HCT116 (cell line): ENCODE data around the gene SSRP1. TPM values are rescaled to one million over a fixed set of nuclear protein-coding genes. Genes with fewer than 3 reads are reported as not detected.

Source experiments
- ATAC-seq: fragments of 200-7000 bp; cut with Tn5 transposase; 2 replicates; pipeline ENCODE4 v1.9.1; 2020; ENCODE audit warnings: mild to moderate bottlenecking, moderate library complexity
- BruUV-seq: library from RNA; stranded (reverse); fragments of 400-500 nt; replicated peaks from 2 replicates; lab custom pipeline; 2021; lab: Mats Ljungman, UMichigan
- CTCF ChIA-PET: fragments of 300-600 bp; sonication (Branson Sonifier 250); formaldehyde crosslinking; loops from one replicate; lab custom pipeline; 2021; ENCODE audit warnings: antibody characterized with exemption; lab: Charles Lee
- POLR2A ChIA-PET: fragments of 300-600, 350-600 bp; sonication (Branson Sonifier 250); formaldehyde crosslinking; loops from one replicate; lab custom pipeline; 2021; ENCODE audit warnings: antibody characterized with exemption; lab: Charles Lee
- RAD21 ChIA-PET, 2 experiments: fragments of 300-600 bp; sonication (Branson Sonifier 250); formaldehyde crosslinking; loops; one replicate each; lab custom pipeline; 2023; ENCODE audit warnings: low total read pairs in 2 of 2; ENCODE audit not compliant: uncharacterized antibody in 2 of 2, unreplicated experiment in 2 of 2, low non-redundant PET in 1 of 2; lab: Charles Lee
- DNase-seq: peaks from one replicate; pipeline ENCODE4 v3.0.0-alpha.2; 2010; ENCODE audit warnings: low read depth, low spot score
- H2AFZ ChIP-seq: fragments of 200-600 bp; shearing (Covaris generic), sonication (generic); 2 replicates; pipeline ENCODE4 v1.6.1; 2017; ENCODE audit warnings: low read depth, mixed run types, mixed read lengths, antibody characterized with exemption, low read length; ENCODE audit not compliant: poor library complexity, severe bottlenecking
- H3K27ac ChIP-seq: 2 replicates; pipeline ENCODE4 v1.5.1; 2012; ENCODE audit warnings: low read depth, low read length
- H3K27me3 ChIP-seq: fragments of 200-600 bp; sonication (generic); 2 replicates; pipeline ENCODE4 v1.6.1; 2016; ENCODE audit warnings: mixed run types, low read length, mixed read lengths; ENCODE audit not compliant: insufficient read depth
- H3K36me3 ChIP-seq, 2 experiments: fragments of 200-500 bp in 1 of 2; fragments of 200-600 bp in 1 of 2; sonication (Bioruptor generic) in 1 of 2; sonication (generic) in 1 of 2; 2 replicates each; pipeline versions ENCODE4 v1.5.1 to v1.6.1; 2014 to 2016; ENCODE audit warnings: low read length in 2 of 2, inconsistent platforms in 1 of 2, mixed read lengths in 1 of 2, mixed run types in 1 of 2; ENCODE audit not compliant: insufficient read depth in 2 of 2, control insufficient read depth in 1 of 2
- H3K4me1 ChIP-seq, 2 experiments: fragments of 200-600 bp in 1 of 2; sonication (generic) in 1 of 2; 2 replicates each; pipeline versions ENCODE4 v1.5.1 to v1.6.1; 2012 to 2017; ENCODE audit warnings: low read length in 2 of 2, inconsistent platforms in 1 of 2, mild to moderate bottlenecking in 1 of 2, mixed read lengths in 1 of 2, mixed run types in 1 of 2, moderate library complexity in 1 of 2; ENCODE audit not compliant: insufficient read depth in 2 of 2, control insufficient read depth in 1 of 2
- H3K4me2 ChIP-seq: fragments of 200-600 bp; sonication (generic); 2 replicates; pipeline ENCODE4 v1.6.1; 2017; ENCODE audit warnings: mixed run types, low read length, mixed read lengths
- H3K4me3 ChIP-seq, 2 experiments: fragments of 200-600 bp in 1 of 2; sonication (generic) in 1 of 2; replicated peaks in 1 of 2; 2 replicates each; pipeline ENCODE4 v1.5.1; 2011 to 2016; ENCODE audit warnings: low read length in 2 of 2, control low read depth in 1 of 2, low read depth in 1 of 2, mild to moderate bottlenecking in 1 of 2, mixed read lengths in 1 of 2, mixed run types in 1 of 2
- H3K79me2 ChIP-seq: fragments of 200-600 bp; sonication (generic); 2 replicates; pipeline ENCODE4 v1.6.1; 2017; ENCODE audit warnings: mild to moderate bottlenecking, mixed run types, low read length, moderate library complexity, mixed read lengths; ENCODE audit not compliant: insufficient read depth
- H3K9ac ChIP-seq: fragments of 200-600 bp; sonication (generic); 2 replicates; pipeline ENCODE4 v1.6.1; 2016; ENCODE audit warnings: low read length, mixed read lengths
- H3K9me2 ChIP-seq: fragments of 200-600 bp; sonication (generic), shearing (Covaris generic); 2 replicates; pipeline ENCODE4 v1.6.1; 2017; ENCODE audit warnings: mixed run types, mild to moderate bottlenecking, moderate library complexity; ENCODE audit not compliant: insufficient read depth
- H3K9me3 ChIP-seq, 2 experiments: fragments of 200-500 bp in 1 of 2; fragments of 200-600 bp in 1 of 2; sonication (Bioruptor generic) in 1 of 2; sonication (generic) in 1 of 2; 2 replicates each; pipeline ENCODE4 v1.6.1; 2014 to 2017; ENCODE audit warnings: low read length in 2 of 2, mixed read lengths in 2 of 2, inconsistent platforms in 1 of 2, low read depth in 1 of 2, mild to moderate bottlenecking in 1 of 2, mixed run types in 1 of 2, moderate library complexity in 1 of 2; ENCODE audit not compliant: control insufficient read depth in 1 of 2, insufficient read depth in 1 of 2
- H4K20me1 ChIP-seq: fragments of 200-600 bp; sonication (generic), shearing (Covaris generic); 2 replicates; pipeline ENCODE4 v1.6.1; 2017; ENCODE audit warnings: mixed run types, mild to moderate bottlenecking, moderate library complexity; ENCODE audit not compliant: insufficient read depth
- ATF3 ChIP-seq: IDR thresholded peaks from 2 replicates; pipeline ENCODE4 v1.6.1; 2012
- CTCF ChIP-seq, 3 experiments: fragments of 200-600 bp in 1 of 3; sonication (generic) in 1 of 3; IDR thresholded peaks in 2 of 3; conservative IDR thresholded peaks in 1 of 3; 2 replicates each; pipeline ENCODE4 v1.5.1; 2012 to 2017; ENCODE audit warnings: low read depth in 2 of 3, low read length in 2 of 3, antibody characterized with exemption in 1 of 3, borderline replicate concordance in 1 of 3, control low read depth in 1 of 3, mild to moderate bottlenecking in 1 of 3, mixed read lengths in 1 of 3, mixed run types in 1 of 3, moderate library complexity in 1 of 3; ENCODE audit not compliant: insufficient read depth in 1 of 3
- JUND ChIP-seq: IDR thresholded peaks from 2 replicates; pipeline ENCODE4 v1.6.1; 2012
- POLR2A ChIP-seq: IDR thresholded peaks from 2 replicates; pipeline ENCODE4 v1.7.0; 2011; ENCODE audit warnings: borderline replicate concordance; ENCODE audit not compliant: insufficient read depth, insufficient read length; ENCODE audit errors: extremely low read depth
- POLR2AphosphoS5 ChIP-seq: IDR thresholded peaks from 2 replicates; pipeline ENCODE4 v1.6.1; 2011; ENCODE audit warnings: mild to moderate bottlenecking, low read depth, low read length, moderate library complexity
- REST ChIP-seq: IDR thresholded peaks from 2 replicates; pipeline ENCODE4 v1.6.1; 2012; ENCODE audit warnings: low read depth
- SIN3A ChIP-seq: IDR thresholded peaks from 2 replicates; pipeline ENCODE4 v1.6.1; 2012; ENCODE audit warnings: low read depth
- SRF ChIP-seq: IDR thresholded peaks from 2 replicates; pipeline ENCODE4 v1.6.1; 2012; ENCODE audit warnings: low read depth
- TCF7L2 ChIP-seq: IDR thresholded peaks from 2 replicates; pipeline ENCODE4 v1.7.0; 2011; ENCODE audit warnings: borderline replicate concordance, inconsistent platforms; ENCODE audit not compliant: insufficient read depth, insufficient read length; ENCODE audit errors: extremely low read depth
- ZNF274 ChIP-seq: fragments of 200-500 bp; sonication (Bioruptor generic); IDR thresholded peaks from 2 replicates; pipeline ENCODE4 v1.6.1; 2014; ENCODE audit warnings: mild to moderate bottlenecking, low read depth, low read length, inconsistent platforms
- intact Hi-C: fragments of 100-400 bp; cut with micrococcal nuclease; formaldehyde crosslinking; loops from 2 replicates; pipeline ENCODE4 v1.10.0; 2022
- total RNA-seq: library from RNA; stranded (reverse); gene quantifications from one replicate; pipeline ENCODE4 v1.2.1, GENCODE V29; 2021; ENCODE audit not compliant: unreplicated experiment
- TF ChIP-seq, protein P1 (sequence below): IDR thresholded peaks from 2 replicates; pipeline ENCODE4 v1.6.1; 2012

The SSRP1 gene
- total RNA-seq, 1 experiment from 2014 or later, result 260 TPM

- Histone ChIP-seq H3K4me3 (no peak overlapping the region), H3K27me3 (no peaks in the 10 kb centered on the region), H3K79me2 (no peaks in the 10 kb centered on the region), H3K4me1 (peaks cover 7 to 13% of the 10 kb centered on the region in 2 experiments), H3K4me2 (0 out of 2 replicates have a peak overlapping the region, but pooled peaks have one; percentile 8), H3K27ac (peak overlapping the region; percentile 6; the same call in 1 of the 2 replicates), H3K9me2 (no peaks in the 10 kb centered on the region), H3K36me3 (peaks cover 0 to 7% of the 10 kb centered on the region in 2 experiments; a peak in 1 of 4 replicates), H3K9me3 (no peaks in the 10 kb centered on the region; a peak in 1 of 4 replicates), H4K20me1 (no peaks in the 10 kb centered on the region), H2AFZ (no peak overlapping the region), H3K9ac (no peak overlapping the region)
- intact Hi-C loops, result no loop called here
- TF ChIP-seq CTCF (IDR thresholded peaks at IDR 0.05 in 2 of 3, conservative IDR thresholded peaks at IDR 0.05 in 1 of 3; ENCODE audit: borderline replicate concordance in 1 of 3, insufficient read depth in 1 of 3, low read depth in 2 of 3, low read length in 2 of 3) (no peak), ZNF274 (no peak), POLR2A (no peak)
- no TSS peak for BruUV-seq
- POLR2A ChIA-PET, result interaction anchor here (1.2 kb wide), 1 partner anchor 30 kb away, joined by 4 read pairs; the partner anchor contains the start of gene TNKS1BP1
- no peak for DNase-seq
- RAD21 ChIA-PET, result no interaction called here
- CTCF ChIA-PET, result interaction anchor here (1.1 kb wide), 1 partner anchor 45 kb away, joined by 3 read pairs; no protein-coding TSS in a partner anchor
- ATAC-seq, result peak; percentile 41; the same call in 1 of the 2 replicates
Measured at GRCh38 chr11:57294225-57295131, 41.2 kb downstream of the SSRP1 start.

GRCh38 chr11:57290288-57290687 lies 45.4 kb downstream of the SSRP1 start:
- no peak overlapping the region for H3K9ac ChIP-seq
- no peaks in the 10 kb centered on the region for H4K20me1 ChIP-seq
- H3K4me3 ChIP-seq, result no peak overlapping the region
- no peaks in the 10 kb centered on the region for H3K9me2 ChIP-seq
- intact Hi-C loops, result no loop called here
- CTCF ChIA-PET, result no interaction called here
- H3K36me3 ChIP-seq, result no peaks in the 10 kb centered on the region
- H3K4me2 ChIP-seq, result no peak overlapping the region
- no peaks in the 10 kb centered on the region for H3K27me3 ChIP-seq
- no TSS peak for BruUV-seq
- no peaks in the 10 kb centered on the region for H3K9me3 ChIP-seq
- H3K4me1 ChIP-seq, result peaks cover 7 to 12% of the 10 kb centered on the region in 2 experiments
- no peak for DNase-seq
- ATAC-seq, result no peak
- no peak overlapping the region for H3K27ac ChIP-seq
- H3K79me2 ChIP-seq, result no peaks in the 10 kb centered on the region
- POLR2A ChIA-PET, result no interaction called here
- no peak overlapping the region for H2AFZ ChIP-seq
- RAD21 ChIA-PET, result no interaction called here
- TF ChIP-seq SIN3A (no peak), JUND (no peak), POLR2A (no peak), POLR2AphosphoS5 (no peak), SRF (no peak), REST (no peak), ATF3 (no peak), TCF7L2 (no peak)
- TF ChIP-seq, protein P1, sequence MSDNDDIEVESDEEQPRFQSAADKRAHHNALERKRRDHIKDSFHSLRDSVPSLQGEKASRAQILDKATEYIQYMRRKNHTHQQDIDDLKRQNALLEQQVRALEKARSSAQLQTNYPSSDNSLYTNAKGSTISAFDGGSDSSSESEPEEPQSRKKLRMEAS, result no peak
